ENCODE data around the gene NAV3.

GRCh38 chr12:77940567-77940966, 109.9 kb downstream of the NAV3 start:
- no peak for TF ChIP-seq CTCF (conservative IDR thresholded peaks at IDR 0.05; ENCODE audit: low read length)
- TF ChIP-seq EZH2phosphoT487 (IDR thresholded peaks at IDR 0.05; ENCODE audit: borderline replicate concordance) = no peak
